Measurements from ENCODE around the gene NOL3. TPM values are rescaled to one million over a fixed set of nuclear protein-coding genes. Genes with fewer than 3 reads are reported as not detected.

NOL3 gene
- total and polyA plus RNA-seq, 2 of the 13 experiments (the other 11 are each of a cell fraction or from before 2014, with no cell fraction given): 5.7 to 20.5 TPM

GRCh38 chr16:67173808-67174705, 3.7 kb downstream of the NOL3 start (continued):
- TF ChIP-seq, protein P1, sequence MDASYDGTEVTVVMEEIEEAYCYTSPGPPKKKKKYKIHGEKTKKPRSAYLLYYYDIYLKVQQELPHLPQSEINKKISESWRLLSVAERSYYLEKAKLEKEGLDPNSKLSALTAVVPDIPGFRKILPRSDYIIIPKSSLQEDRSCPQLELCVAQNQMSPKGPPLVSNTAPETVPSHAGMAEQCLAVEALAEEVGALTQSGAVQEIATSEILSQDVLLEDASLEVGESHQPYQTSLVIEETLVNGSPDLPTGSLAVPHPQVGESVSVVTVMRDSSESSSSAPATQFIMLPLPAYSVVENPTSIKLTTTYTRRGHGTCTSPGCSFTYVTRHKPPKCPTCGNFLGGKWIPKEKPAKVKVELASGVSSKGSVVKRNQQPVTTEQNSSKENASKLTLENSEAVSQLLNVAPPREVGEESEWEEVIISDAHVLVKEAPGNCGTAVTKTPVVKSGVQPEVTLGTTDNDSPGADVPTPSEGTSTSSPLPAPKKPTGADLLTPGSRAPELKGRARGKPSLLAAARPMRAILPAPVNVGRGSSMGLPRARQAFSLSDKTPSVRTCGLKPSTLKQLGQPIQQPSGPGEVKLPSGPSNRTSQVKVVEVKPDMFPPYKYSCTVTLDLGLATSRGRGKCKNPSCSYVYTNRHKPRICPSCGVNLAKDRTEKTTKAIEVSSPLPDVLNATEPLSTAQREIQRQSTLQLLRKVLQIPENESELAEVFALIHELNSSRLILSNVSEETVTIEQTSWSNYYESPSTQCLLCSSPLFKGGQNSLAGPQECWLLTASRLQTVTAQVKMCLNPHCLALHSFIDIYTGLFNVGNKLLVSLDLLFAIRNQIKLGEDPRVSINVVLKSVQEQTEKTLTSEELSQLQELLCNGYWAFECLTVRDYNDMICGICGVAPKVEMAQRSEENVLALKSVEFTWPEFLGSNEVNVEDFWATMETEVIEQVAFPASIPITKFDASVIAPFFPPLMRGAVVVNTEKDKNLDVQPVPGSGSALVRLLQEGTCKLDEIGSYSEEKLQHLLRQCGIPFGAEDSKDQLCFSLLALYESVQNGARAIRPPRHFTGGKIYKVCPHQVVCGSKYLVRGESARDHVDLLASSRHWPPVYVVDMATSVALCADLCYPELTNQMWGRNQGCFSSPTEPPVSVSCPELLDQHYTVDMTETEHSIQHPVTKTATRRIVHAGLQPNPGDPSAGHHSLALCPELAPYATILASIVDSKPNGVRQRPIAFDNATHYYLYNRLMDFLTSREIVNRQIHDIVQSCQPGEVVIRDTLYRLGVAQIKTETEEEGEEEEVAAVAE (CRISPR knock-in tag; IDR thresholded peaks at IDR 0.05; ENCODE audit: borderline replicate concordance): peak; percentile 89
- no peak for TF ChIP-seq SP1 (IDR thresholded peaks at IDR 0.05)
- TF ChIP-seq SP1 (CRISPR knock-in tag; IDR thresholded peaks at IDR 0.05): peak; percentile 43
- TF ChIP-seq, protein P2, sequence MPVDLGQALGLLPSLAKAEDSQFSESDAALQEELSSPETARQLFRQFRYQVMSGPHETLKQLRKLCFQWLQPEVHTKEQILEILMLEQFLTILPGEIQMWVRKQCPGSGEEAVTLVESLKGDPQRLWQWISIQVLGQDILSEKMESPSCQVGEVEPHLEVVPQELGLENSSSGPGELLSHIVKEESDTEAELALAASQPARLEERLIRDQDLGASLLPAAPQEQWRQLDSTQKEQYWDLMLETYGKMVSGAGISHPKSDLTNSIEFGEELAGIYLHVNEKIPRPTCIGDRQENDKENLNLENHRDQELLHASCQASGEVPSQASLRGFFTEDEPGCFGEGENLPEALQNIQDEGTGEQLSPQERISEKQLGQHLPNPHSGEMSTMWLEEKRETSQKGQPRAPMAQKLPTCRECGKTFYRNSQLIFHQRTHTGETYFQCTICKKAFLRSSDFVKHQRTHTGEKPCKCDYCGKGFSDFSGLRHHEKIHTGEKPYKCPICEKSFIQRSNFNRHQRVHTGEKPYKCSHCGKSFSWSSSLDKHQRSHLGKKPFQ (CRISPR knock-in tag; IDR thresholded peaks at IDR 0.05; ENCODE audit: insufficient replicate concordance): no peak
- TF ChIP-seq RAD21 (CRISPR knock-in tag; IDR thresholded peaks at IDR 0.05): peak; percentile 82
- TF ChIP-seq ADNP (CRISPR knock-in tag; IDR thresholded peaks at IDR 0.05): no peak
- no peak; the same call in 1 of the 2 replicates for TF ChIP-seq ZNF383 (CRISPR knock-in tag; IDR thresholded peaks at IDR 0.05; ENCODE audit: borderline replicate concordance)
- peak; percentile 77; the same call in 1 of the 2 replicates for TF ChIP-seq RELA (CRISPR knock-in tag; IDR thresholded peaks at IDR 0.05)
- TF ChIP-seq, protein P3, sequence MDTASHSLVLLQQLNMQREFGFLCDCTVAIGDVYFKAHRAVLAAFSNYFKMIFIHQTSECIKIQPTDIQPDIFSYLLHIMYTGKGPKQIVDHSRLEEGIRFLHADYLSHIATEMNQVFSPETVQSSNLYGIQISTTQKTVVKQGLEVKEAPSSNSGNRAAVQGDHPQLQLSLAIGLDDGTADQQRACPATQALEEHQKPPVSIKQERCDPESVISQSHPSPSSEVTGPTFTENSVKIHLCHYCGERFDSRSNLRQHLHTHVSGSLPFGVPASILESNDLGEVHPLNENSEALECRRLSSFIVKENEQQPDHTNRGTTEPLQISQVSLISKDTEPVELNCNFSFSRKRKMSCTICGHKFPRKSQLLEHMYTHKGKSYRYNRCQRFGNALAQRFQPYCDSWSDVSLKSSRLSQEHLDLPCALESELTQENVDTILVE (CRISPR knock-in tag; IDR thresholded peaks at IDR 0.05): 0 out of 2 replicates have a peak, but pooled peaks have one; percentile 61
- TF ChIP-seq ZNF30 (CRISPR knock-in tag; IDR thresholded peaks at IDR 0.05): peak; percentile 86; the same call in 1 of the 2 replicates
- TF ChIP-seq, protein P4, sequence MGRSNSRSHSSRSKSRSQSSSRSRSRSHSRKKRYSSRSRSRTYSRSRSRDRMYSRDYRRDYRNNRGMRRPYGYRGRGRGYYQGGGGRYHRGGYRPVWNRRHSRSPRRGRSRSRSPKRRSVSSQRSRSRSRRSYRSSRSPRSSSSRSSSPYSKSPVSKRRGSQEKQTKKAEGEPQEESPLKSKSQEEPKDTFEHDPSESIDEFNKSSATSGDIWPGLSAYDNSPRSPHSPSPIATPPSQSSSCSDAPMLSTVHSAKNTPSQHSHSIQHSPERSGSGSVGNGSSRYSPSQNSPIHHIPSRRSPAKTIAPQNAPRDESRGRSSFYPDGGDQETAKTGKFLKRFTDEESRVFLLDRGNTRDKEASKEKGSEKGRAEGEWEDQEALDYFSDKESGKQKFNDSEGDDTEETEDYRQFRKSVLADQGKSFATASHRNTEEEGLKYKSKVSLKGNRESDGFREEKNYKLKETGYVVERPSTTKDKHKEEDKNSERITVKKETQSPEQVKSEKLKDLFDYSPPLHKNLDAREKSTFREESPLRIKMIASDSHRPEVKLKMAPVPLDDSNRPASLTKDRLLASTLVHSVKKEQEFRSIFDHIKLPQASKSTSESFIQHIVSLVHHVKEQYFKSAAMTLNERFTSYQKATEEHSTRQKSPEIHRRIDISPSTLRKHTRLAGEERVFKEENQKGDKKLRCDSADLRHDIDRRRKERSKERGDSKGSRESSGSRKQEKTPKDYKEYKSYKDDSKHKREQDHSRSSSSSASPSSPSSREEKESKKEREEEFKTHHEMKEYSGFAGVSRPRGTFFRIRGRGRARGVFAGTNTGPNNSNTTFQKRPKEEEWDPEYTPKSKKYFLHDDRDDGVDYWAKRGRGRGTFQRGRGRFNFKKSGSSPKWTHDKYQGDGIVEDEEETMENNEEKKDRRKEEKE (IDR thresholded peaks at IDR 0.05): no peak
- TF ChIP-seq MAFG (CRISPR knock-in tag; IDR thresholded peaks at IDR 0.05): no peak
- TF ChIP-seq SRF (IDR thresholded peaks at IDR 0.05; ENCODE audit: low read depth, low read length): no peak
- TF ChIP-seq KLF16 (CRISPR knock-in tag; IDR thresholded peaks at IDR 0.05): peak in 1 of 2 experiments; percentile 74; a peak in 1 of 4 replicates
- TF ChIP-seq ZNF251 (CRISPR knock-in tag; IDR thresholded peaks at IDR 0.05): no peak; the same call in 1 of the 2 replicates
- TF ChIP-seq SSRP1 (CRISPR knock-in tag; IDR thresholded peaks at IDR 0.05): no peak
- TF ChIP-seq SAP130 (CRISPR knock-in tag; IDR thresholded peaks at IDR 0.05; ENCODE audit: low read depth): peak; percentile 91
- peak; percentile 71; the same call in 1 of the 2 replicates for TF ChIP-seq THAP11 (CRISPR knock-in tag; IDR thresholded peaks at IDR 0.05)
- TF ChIP-seq PHF5A (CRISPR knock-in tag; IDR thresholded peaks at IDR 0.05; ENCODE audit: low read depth, unreplicated experiment): peak; percentile 43
- TF ChIP-seq ZFP62 (CRISPR knock-in tag; IDR thresholded peaks at IDR 0.05): no peak
- no peak for TF ChIP-seq MED13 (CRISPR knock-in tag; IDR thresholded peaks at IDR 0.05)
